GM23338 (cell line): Measurements from ENCODE around the gene MAGI1. TPM values are rescaled to one million over a fixed set of nuclear protein-coding genes. Genes with fewer than 3 reads are reported as not detected.
A peak's percentile ranks its signal among the peaks of the same experiment; 100 is the strongest.

Experiments used
- ATAC-seq: fragments of 200-7000 bp; cut with Tn5 transposase; 3 replicates; pipeline ENCODE4 v1.9.1; 2020
- DNase-seq: peaks from one replicate; pipeline ENCODE4 v3.0.0-alpha.2; 2015; ENCODE audit warnings: low spot score
- H2AFZ ChIP-seq: fragments of 200-600 bp; sonication (generic); 2 replicates; pipeline ENCODE4 v1.8.0; 2016; ENCODE audit warnings: antibody characterized with exemption, mild to moderate bottlenecking, moderate library complexity
- H3F3A ChIP-seq: fragments of 200-600 bp; sonication (generic); replicated peaks from 2 replicates; pipeline ENCODE4 v1.8.0; 2017; ENCODE audit warnings: antibody characterized with exemption, mixed run types, low read depth
- H3K27ac ChIP-seq: fragments of 200-600 bp; sonication (generic); 2 replicates; pipeline ENCODE4 v1.6.1; 2016; ENCODE audit warnings: low read depth
- H3K27me3 ChIP-seq: fragments of 200-600 bp; sonication (generic); 2 replicates; pipeline ENCODE4 v1.8.0; 2016; ENCODE audit warnings: mild to moderate bottlenecking, mixed run types, moderate library complexity; ENCODE audit not compliant: insufficient read depth
- H3K36me3 ChIP-seq: fragments of 200-600 bp; sonication (generic); 2 replicates; pipeline ENCODE4 v1.8.0; 2016; ENCODE audit warnings: mild to moderate bottlenecking; ENCODE audit not compliant: insufficient read depth
- H3K4me1 ChIP-seq: fragments of 200-600 bp; sonication (generic); 2 replicates; pipeline ENCODE4 v1.8.0; 2016; ENCODE audit warnings: mild to moderate bottlenecking, moderate library complexity; ENCODE audit not compliant: insufficient read depth
- H3K4me2 ChIP-seq: fragments of 200-600 bp; sonication (generic); 2 replicates; pipeline ENCODE4 v1.7.1; 2017; ENCODE audit warnings: mixed run types
- H3K4me3 ChIP-seq: fragments of 200-600 bp; sonication (generic); 2 replicates; pipeline ENCODE4 v1.6.1; 2016; ENCODE audit warnings: mixed run types
- H3K79me2 ChIP-seq: fragments of 200-600 bp; sonication (generic); replicated peaks from 2 replicates; pipeline ENCODE4 v1.8.0; 2017; ENCODE audit warnings: mild to moderate bottlenecking; ENCODE audit not compliant: insufficient read depth
- H3K9me2 ChIP-seq: fragments of 200-600 bp; sonication (generic); 2 replicates; pipeline ENCODE4 v1.8.0; 2017; ENCODE audit not compliant: insufficient read depth
- H4K20me1 ChIP-seq: fragments of 200-600 bp; sonication (generic); replicated peaks from 2 replicates; pipeline ENCODE4 v1.8.0; 2017; ENCODE audit warnings: mild to moderate bottlenecking; ENCODE audit not compliant: insufficient read depth
- H3K27ac Mint-ChIP-seq: 2 replicates; pipeline ENCODE4 v1.8.0; 2020; ENCODE audit warnings: inconsistent platforms, mild to moderate bottlenecking, moderate library complexity, mixed read lengths
- H3K27me3 Mint-ChIP-seq: 3 replicates; pipeline ENCODE4 v1.8.0; 2022; ENCODE audit warnings: low read depth, mild to moderate bottlenecking, moderate library complexity, mixed read lengths, inconsistent platforms; ENCODE audit not compliant: insufficient read depth, poor library complexity
- H3K36me3 Mint-ChIP-seq: 3 replicates; pipeline ENCODE4 v1.8.0; 2021; ENCODE audit warnings: low read depth, mild to moderate bottlenecking, inconsistent platforms, moderate library complexity, mixed read lengths
- H3K4me1 Mint-ChIP-seq: 3 replicates; pipeline ENCODE4 v1.8.0; 2020; ENCODE audit warnings: mild to moderate bottlenecking, inconsistent platforms, mixed read lengths
- H3K4me3 Mint-ChIP-seq: 3 replicates; pipeline ENCODE4 v1.8.0; 2021; ENCODE audit warnings: moderate library complexity, mild to moderate bottlenecking, inconsistent platforms, mixed read lengths
- H3K9me3 Mint-ChIP-seq: 3 replicates; pipeline ENCODE4 v1.8.0; 2020; ENCODE audit warnings: moderate library complexity, mild to moderate bottlenecking, inconsistent platforms, mixed read lengths
- CREB1 ChIP-seq: fragments of 250-450 bp; sonication (Bioruptor Pico); IDR thresholded peaks from 2 replicates; pipeline ENCODE4 v1.5.0; 2020; ENCODE audit warnings: low read depth, mild to moderate bottlenecking, moderate library complexity
- EZH2 ChIP-seq: fragments of 200-600 bp; sonication (generic); IDR thresholded peaks from one replicate; pipeline ENCODE4 v1.8.0; 2017; ENCODE audit warnings: antibody characterized with exemption, mild to moderate bottlenecking, low read depth; ENCODE audit not compliant: unreplicated experiment
- EZH2phosphoT487 ChIP-seq: fragments of 200-600 bp; sonication (generic); IDR thresholded peaks from one replicate; pipeline ENCODE4 v1.8.1; 2018; ENCODE audit warnings: antibody characterized with exemption; ENCODE audit not compliant: unreplicated experiment
- NANOG ChIP-seq: IDR thresholded peaks from 2 replicates; pipeline ENCODE4 v1.6.1; 2016; ENCODE audit warnings: antibody characterized with exemption, borderline replicate concordance
- POLR2AphosphoS5 ChIP-seq: IDR thresholded peaks from 2 replicates; pipeline ENCODE4 v1.6.1; 2016; ENCODE audit warnings: antibody characterized with exemption, low read depth
- ZNF114 ChIP-seq: fragments of 250-450 bp; sonication (Bioruptor Pico); IDR thresholded peaks from 2 replicates; pipeline ENCODE4 v1.5.0; 2020; ENCODE audit warnings: mild to moderate bottlenecking, moderate library complexity
- ZNF331 ChIP-seq: fragments of 250-450 bp; sonication (Bioruptor Pico); IDR thresholded peaks from 2 replicates; pipeline ENCODE4 v1.5.0; 2020; ENCODE audit warnings: low read depth, mild to moderate bottlenecking, moderate library complexity
- polyA plus RNA-seq: library from polyadenylated mRNA; unstranded; fragments of >200 nt; fragmentation: Nextera tagmentation; extraction: Ambion mirVana; gene quantifications from 2 replicates; pipeline ENCODE4 v1.2.1, GENCODE V29; 2016
- total RNA-seq: library from RNA; depleted of rRNA; stranded (reverse); fragments of >200 nt; shearing (Covaris generic); gene quantifications from 2 replicates; pipeline ENCODE4 v1.2.3, GENCODE V29; 2014
- TF ChIP-seq, protein P1 (sequence below): IDR thresholded peaks from 2 replicates; pipeline ENCODE4 v1.6.1; 2016; ENCODE audit warnings: antibody characterized with exemption
- TF ChIP-seq, protein P2 (sequence below), 2 experiments: fragments of 200-600 bp in 1 of 2; sonication (generic) in 1 of 2; conservative IDR thresholded peaks; 2 replicates each; pipeline versions ENCODE4 v1.5.1 to v1.6.1; 2016 to 2017; ENCODE audit warnings: antibody characterized with exemption in 2 of 2, low read depth in 2 of 2, mild to moderate bottlenecking in 2 of 2, moderate library complexity in 1 of 2
- TF ChIP-seq, protein P3 (sequence below): IDR thresholded peaks from one replicate; pipeline ENCODE4 v1.6.1; 2018; ENCODE audit warnings: antibody characterized with exemption; ENCODE audit not compliant: unreplicated experiment

MAGI1 gene
- total and polyA plus RNA-seq, 2 experiments from 2014 or later = 27.4 to 71.2 TPM

DNA sequence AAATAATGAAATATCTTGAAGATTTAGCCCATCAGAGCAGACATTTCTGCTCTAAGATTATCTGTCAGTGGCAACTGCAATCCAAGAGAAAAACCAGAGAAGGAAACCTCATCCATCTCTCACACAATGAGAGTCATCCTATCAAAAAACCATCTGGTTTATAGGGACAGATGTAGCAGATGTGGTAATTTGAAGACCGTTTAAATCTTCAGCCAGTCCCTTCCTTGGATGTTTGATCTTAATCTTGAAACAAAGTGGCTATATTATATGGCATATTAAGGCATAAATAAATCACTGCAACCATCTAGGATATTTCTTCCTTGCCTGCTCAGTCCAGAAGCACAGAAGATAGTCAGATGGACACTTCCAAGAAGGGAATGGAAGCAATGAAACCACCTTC lies 305.3 kb downstream of the MAGI1 start:
- TF ChIP-seq, protein P1, sequence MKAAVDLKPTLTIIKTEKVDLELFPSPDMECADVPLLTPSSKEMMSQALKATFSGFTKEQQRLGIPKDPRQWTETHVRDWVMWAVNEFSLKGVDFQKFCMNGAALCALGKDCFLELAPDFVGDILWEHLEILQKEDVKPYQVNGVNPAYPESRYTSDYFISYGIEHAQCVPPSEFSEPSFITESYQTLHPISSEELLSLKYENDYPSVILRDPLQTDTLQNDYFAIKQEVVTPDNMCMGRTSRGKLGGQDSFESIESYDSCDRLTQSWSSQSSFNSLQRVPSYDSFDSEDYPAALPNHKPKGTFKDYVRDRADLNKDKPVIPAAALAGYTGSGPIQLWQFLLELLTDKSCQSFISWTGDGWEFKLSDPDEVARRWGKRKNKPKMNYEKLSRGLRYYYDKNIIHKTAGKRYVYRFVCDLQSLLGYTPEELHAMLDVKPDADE = no peak
- no peak for TF ChIP-seq NANOG
- Histone ChIP-seq H3K27ac (no peak overlapping the region), H3K4me3 (no peak overlapping the region), H4K20me1 (no peaks in the 10 kb centered on the region; the same call in 1 of the 2 replicates), H3K9me2 (no peaks in the 10 kb centered on the region), H3K4me2 (no peak overlapping the region), H3K36me3 (no peaks in the 10 kb centered on the region), H3K79me2 (peaks cover 24% of the 10 kb centered on the region), H3F3A (no peaks in the 10 kb centered on the region), H3K4me1 (peaks cover 23% of the 10 kb centered on the region), H2AFZ (no peak overlapping the region), H3K27me3 (no peaks in the 10 kb centered on the region)
- no peaks in the 10 kb centered on the region for H3K36me3 Mint-ChIP-seq
- H3K4me1 Mint-ChIP-seq = peaks cover 56% of the 10 kb centered on the region
- no peak overlapping the region for H3K4me3 Mint-ChIP-seq
- DNase-seq (no peak), ATAC-seq (no peak)
- H3K9me3 Mint-ChIP-seq = no peaks in the 10 kb centered on the region
- no peak overlapping the region for H3K27ac Mint-ChIP-seq
- peaks cover 2% of the 10 kb centered on the region for H3K27me3 Mint-ChIP-seq

DNA sequence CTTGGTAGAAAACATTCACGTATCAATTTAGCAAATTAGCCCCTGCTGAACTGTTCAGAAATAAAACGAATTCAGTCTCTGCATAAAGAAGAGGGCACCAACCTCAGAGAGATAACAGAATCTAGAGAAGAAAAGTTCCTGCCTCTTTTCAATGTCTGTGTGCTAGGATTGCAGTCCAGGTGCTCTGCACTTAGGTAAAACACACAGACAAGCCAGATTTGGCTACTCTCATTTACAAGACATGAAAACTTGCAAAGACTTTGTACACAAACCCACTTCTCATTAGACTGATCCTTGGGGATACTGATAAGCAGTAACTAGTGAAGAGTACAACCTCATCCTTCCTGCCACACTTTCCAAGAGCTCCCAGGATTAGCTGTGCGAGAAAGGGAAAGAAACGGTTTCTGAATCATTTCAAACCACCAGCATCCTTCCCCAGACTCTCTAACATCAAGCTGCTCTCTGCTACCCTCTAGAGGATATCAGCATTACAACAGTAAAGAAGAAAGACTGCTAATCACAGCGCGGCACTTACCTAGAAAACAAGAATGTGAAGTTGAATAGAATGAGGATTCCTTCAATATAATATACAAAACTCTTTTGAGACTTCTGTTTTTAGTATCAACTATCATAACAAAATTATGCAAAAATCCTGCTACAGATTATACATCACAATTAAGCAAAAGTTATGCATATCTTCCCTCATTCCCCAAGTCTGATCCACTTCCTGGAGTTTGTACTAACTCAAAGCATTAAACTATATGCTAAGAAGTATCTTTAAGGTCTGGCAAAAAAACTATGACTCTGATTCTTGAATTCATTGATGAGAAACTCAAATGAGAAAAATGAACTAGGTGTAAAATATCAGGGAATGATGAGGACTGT lies 306.4 kb downstream of the MAGI1 start:
- Histone ChIP-seq H3K4me3 (no peak overlapping the region), H3K9me2 (no peaks in the 10 kb centered on the region), H3K27ac (no peak overlapping the region; the same call in 1 of the 2 replicates), H3K4me1 (peaks cover 30% of the 10 kb centered on the region), H3K27me3 (no peaks in the 10 kb centered on the region), H3K36me3 (no peaks in the 10 kb centered on the region), H3K79me2 (peaks cover 21% of the 10 kb centered on the region), H3K4me2 (no peak overlapping the region), H4K20me1 (no peaks in the 10 kb centered on the region; the same call in 1 of the 2 replicates), H3F3A (no peaks in the 10 kb centered on the region), H2AFZ (no peak overlapping the region)
- Mint-ChIP-seq H3K27ac (no peak overlapping the region), H3K27me3 (peaks cover 4% of the 10 kb centered on the region), H3K4me1 (peaks cover 59% of the 10 kb centered on the region), H3K36me3 (no peaks in the 10 kb centered on the region), H3K9me3 (no peaks in the 10 kb centered on the region), H3K4me3 (no peak overlapping the region)
- ATAC-seq (peak; percentile 85), DNase-seq (peak; percentile 93)
- TF ChIP-seq, protein P2, sequence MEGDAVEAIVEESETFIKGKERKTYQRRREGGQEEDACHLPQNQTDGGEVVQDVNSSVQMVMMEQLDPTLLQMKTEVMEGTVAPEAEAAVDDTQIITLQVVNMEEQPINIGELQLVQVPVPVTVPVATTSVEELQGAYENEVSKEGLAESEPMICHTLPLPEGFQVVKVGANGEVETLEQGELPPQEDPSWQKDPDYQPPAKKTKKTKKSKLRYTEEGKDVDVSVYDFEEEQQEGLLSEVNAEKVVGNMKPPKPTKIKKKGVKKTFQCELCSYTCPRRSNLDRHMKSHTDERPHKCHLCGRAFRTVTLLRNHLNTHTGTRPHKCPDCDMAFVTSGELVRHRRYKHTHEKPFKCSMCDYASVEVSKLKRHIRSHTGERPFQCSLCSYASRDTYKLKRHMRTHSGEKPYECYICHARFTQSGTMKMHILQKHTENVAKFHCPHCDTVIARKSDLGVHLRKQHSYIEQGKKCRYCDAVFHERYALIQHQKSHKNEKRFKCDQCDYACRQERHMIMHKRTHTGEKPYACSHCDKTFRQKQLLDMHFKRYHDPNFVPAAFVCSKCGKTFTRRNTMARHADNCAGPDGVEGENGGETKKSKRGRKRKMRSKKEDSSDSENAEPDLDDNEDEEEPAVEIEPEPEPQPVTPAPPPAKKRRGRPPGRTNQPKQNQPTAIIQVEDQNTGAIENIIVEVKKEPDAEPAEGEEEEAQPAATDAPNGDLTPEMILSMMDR (conservative IDR thresholded peaks at IDR 0.05; ENCODE audit: low read depth in 2 of 2) = peak; percentile 82 to 87
- TF ChIP-seq EZH2 = no peak
- no peak for TF ChIP-seq ZNF114 (CRISPR knock-in tag)
- TF ChIP-seq NANOG = no peak

DNA sequence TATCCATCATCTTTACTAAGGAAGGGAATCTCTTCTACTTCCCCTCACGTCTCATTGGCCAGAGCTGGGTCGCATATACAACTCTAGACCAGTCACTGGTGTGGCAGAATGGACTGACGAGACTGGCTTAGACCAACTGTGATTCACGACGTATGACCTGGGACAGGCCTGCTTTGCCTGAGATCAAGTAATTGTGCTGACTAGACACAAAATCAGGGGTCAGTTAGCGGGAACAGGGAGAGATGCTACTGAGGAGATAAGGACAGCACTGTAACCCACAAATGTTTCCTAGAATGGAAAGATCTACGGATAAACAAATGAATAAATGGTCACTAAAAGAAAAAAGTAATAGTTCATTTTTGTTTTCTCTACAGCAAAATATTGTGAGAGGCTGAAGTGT lies 308.3 kb downstream of the MAGI1 start:
- H3K36me3 Mint-ChIP-seq = no peaks in the 10 kb centered on the region
- Histone ChIP-seq H3K27me3 (no peaks in the 10 kb centered on the region), H3K27ac (no peak overlapping the region), H3F3A (no peaks in the 10 kb centered on the region), H3K4me3 (no peak overlapping the region), H3K9me2 (no peaks in the 10 kb centered on the region), H3K4me2 (no peak overlapping the region), H4K20me1 (no peaks in the 10 kb centered on the region; the same call in 1 of the 2 replicates), H3K79me2 (peaks cover 17% of the 10 kb centered on the region), H2AFZ (no peak overlapping the region), H3K36me3 (no peaks in the 10 kb centered on the region), H3K4me1 (peaks cover 30% of the 10 kb centered on the region)
- no peak overlapping the region for H3K27ac Mint-ChIP-seq
- DNase-seq (no peak), ATAC-seq (no peak)
- H3K27me3 Mint-ChIP-seq = peaks cover 4% of the 10 kb centered on the region
- H3K9me3 Mint-ChIP-seq = no peaks in the 10 kb centered on the region
- H3K4me1 Mint-ChIP-seq = peaks cover 59% of the 10 kb centered on the region
- no peak overlapping the region for H3K4me3 Mint-ChIP-seq
- TF ChIP-seq, protein P3, sequence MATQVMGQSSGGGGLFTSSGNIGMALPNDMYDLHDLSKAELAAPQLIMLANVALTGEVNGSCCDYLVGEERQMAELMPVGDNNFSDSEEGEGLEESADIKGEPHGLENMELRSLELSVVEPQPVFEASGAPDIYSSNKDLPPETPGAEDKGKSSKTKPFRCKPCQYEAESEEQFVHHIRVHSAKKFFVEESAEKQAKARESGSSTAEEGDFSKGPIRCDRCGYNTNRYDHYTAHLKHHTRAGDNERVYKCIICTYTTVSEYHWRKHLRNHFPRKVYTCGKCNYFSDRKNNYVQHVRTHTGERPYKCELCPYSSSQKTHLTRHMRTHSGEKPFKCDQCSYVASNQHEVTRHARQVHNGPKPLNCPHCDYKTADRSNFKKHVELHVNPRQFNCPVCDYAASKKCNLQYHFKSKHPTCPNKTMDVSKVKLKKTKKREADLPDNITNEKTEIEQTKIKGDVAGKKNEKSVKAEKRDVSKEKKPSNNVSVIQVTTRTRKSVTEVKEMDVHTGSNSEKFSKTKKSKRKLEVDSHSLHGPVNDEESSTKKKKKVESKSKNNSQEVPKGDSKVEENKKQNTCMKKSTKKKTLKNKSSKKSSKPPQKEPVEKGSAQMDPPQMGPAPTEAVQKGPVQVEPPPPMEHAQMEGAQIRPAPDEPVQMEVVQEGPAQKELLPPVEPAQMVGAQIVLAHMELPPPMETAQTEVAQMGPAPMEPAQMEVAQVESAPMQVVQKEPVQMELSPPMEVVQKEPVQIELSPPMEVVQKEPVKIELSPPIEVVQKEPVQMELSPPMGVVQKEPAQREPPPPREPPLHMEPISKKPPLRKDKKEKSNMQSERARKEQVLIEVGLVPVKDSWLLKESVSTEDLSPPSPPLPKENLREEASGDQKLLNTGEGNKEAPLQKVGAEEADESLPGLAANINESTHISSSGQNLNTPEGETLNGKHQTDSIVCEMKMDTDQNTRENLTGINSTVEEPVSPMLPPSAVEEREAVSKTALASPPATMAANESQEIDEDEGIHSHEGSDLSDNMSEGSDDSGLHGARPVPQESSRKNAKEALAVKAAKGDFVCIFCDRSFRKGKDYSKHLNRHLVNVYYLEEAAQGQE = no peak
- TF ChIP-seq CREB1 (CRISPR knock-in tag) (no peak), ZNF331 (CRISPR knock-in tag) (no peak), POLR2AphosphoS5 (no peak), EZH2phosphoT487 (no peak), NANOG (no peak)
